Neuronal stem cell (in vitro differentiated cells): ENCODE measurements around the gene GMDS.

Experiments used
- DNase-seq: peaks from one replicate; pipeline ENCODE4 v3.0.0-alpha.2; 2013; ENCODE audit warnings: low spot score
- H2AFZ ChIP-seq: one replicate; pipeline ENCODE4 v1.6.1; 2013; ENCODE audit warnings: mild to moderate bottlenecking, low read length, inconsistent platforms
- H2AK5ac ChIP-seq: 2 replicates; pipeline ENCODE4 v1.6.1; 2013; ENCODE audit warnings: low read depth, mild to moderate bottlenecking, inconsistent platforms, low read length, moderate library complexity, mixed read lengths
- H2BK120ac ChIP-seq: 2 replicates; pipeline ENCODE4 v1.6.1; 2013; ENCODE audit warnings: low read depth, mild to moderate bottlenecking, inconsistent platforms, low read length, moderate library complexity, mixed read lengths
- H2BK12ac ChIP-seq: one replicate; pipeline ENCODE4 v1.6.1; 2013; ENCODE audit warnings: low read length, inconsistent platforms
- H2BK15ac ChIP-seq: 2 replicates; pipeline ENCODE4 v1.6.1; 2013; ENCODE audit warnings: mild to moderate bottlenecking, low read length, inconsistent platforms, mixed read lengths
- H2BK5ac ChIP-seq: one replicate; pipeline ENCODE4 v1.6.1; 2013; ENCODE audit warnings: inconsistent platforms, mild to moderate bottlenecking, low read length, moderate library complexity
- H3K14ac ChIP-seq: one replicate; pipeline ENCODE4 v1.6.1; 2013; ENCODE audit warnings: low read length, inconsistent platforms
- H3K18ac ChIP-seq: 2 replicates; pipeline ENCODE4 v1.6.1; 2013; ENCODE audit warnings: low read length, inconsistent platforms
- H3K23ac ChIP-seq: 2 replicates; pipeline ENCODE4 v1.6.1; 2013; ENCODE audit warnings: low read depth, mild to moderate bottlenecking, mixed read lengths, low read length, inconsistent platforms; ENCODE audit not compliant: poor library complexity
- H3K27ac ChIP-seq: replicated peaks from 3 replicates; pipeline ENCODE4 v1.5.1; 2013; ENCODE audit warnings: low read length, inconsistent platforms
- H3K27me3 ChIP-seq, 3 experiments: 2 replicates each; pipeline ENCODE4 v1.6.1; 2013; ENCODE audit warnings: low read length in 3 of 3, mild to moderate bottlenecking in 2 of 3, inconsistent platforms in 1 of 3, low read depth in 1 of 3, mixed read lengths in 1 of 3, moderate library complexity in 1 of 3; ENCODE audit not compliant: control insufficient read depth in 3 of 3, insufficient read depth in 3 of 3
- H3K36me3 ChIP-seq, 2 donors: replicated peaks in 1 of 2; 2 replicates each; pipeline ENCODE4 v1.6.1; 2013; ENCODE audit warnings: low read length in 2 of 2; ENCODE audit not compliant: control insufficient read depth in 2 of 2, insufficient read depth in 2 of 2
- H3K4ac ChIP-seq: 2 replicates; pipeline ENCODE4 v1.6.1; 2013; ENCODE audit warnings: inconsistent platforms, mild to moderate bottlenecking, low read length, moderate library complexity
- H3K4me1 ChIP-seq, 2 donors: 1 replicate in 1 of 2; 2 replicates in 1 of 2; pipeline ENCODE4 v1.6.1; 2013; ENCODE audit warnings: low read length in 2 of 2, low read depth in 1 of 2; ENCODE audit not compliant: control insufficient read depth in 2 of 2, insufficient read depth in 1 of 2
- H3K4me2 ChIP-seq: one replicate; pipeline ENCODE4 v1.6.1; 2013; ENCODE audit warnings: mild to moderate bottlenecking, low read length, inconsistent platforms; ENCODE audit not compliant: insufficient read depth, poor library complexity, severe bottlenecking
- H3K4me3 ChIP-seq, 2 donors: 2 replicates each; pipeline ENCODE4 v1.5.1; 2013; ENCODE audit warnings: low read length in 2 of 2, mild to moderate bottlenecking in 2 of 2, inconsistent platforms in 1 of 2, moderate library complexity in 1 of 2
- H3K79me1 ChIP-seq: one replicate; pipeline ENCODE4 v1.6.1; 2013; ENCODE audit warnings: low read depth, mild to moderate bottlenecking, inconsistent platforms, low read length, moderate library complexity
- H3K9ac ChIP-seq: one replicate; pipeline ENCODE4 v1.6.1; 2013; ENCODE audit warnings: mild to moderate bottlenecking, low read depth, low read length, inconsistent platforms; ENCODE audit not compliant: poor library complexity
- H3K9me3 ChIP-seq, 2 donors: replicated peaks in 1 of 2; 2 replicates each; pipeline versions ENCODE3 to v1.6.1; 2013; ENCODE audit warnings: low read length in 2 of 2, mild to moderate bottlenecking in 2 of 2, inconsistent platforms in 1 of 2, low read depth in 1 of 2, mixed read lengths in 1 of 2, moderate library complexity in 1 of 2; ENCODE audit not compliant: control insufficient read depth in 2 of 2, insufficient read depth in 1 of 2
- H4K8ac ChIP-seq: one replicate; pipeline ENCODE4 v1.6.1; 2013; ENCODE audit warnings: low read depth, mild to moderate bottlenecking, inconsistent platforms, low read length, moderate library complexity
- H4K91ac ChIP-seq: one replicate; pipeline ENCODE4 v1.6.1; 2013; ENCODE audit warnings: low read length, low read depth, mild to moderate bottlenecking, inconsistent platforms; ENCODE audit not compliant: poor library complexity
- WGBS, 2 donors: extraction: QIAGEN DNeasy Blood & Tissue Kit; methylation state at CpG; one replicate each; pipeline ENCODE4 v1.1.7; 2013; ENCODE audit warnings: missing lambda C conversion rate in 2 of 2, mixed read lengths in 1 of 2; ENCODE audit not compliant: insufficient read length in 2 of 2, insufficient replicate concordance in 1 of 2; ENCODE audit errors: extremely low coverage in 2 of 2; 5-methylcytosine and 5-hydroxymethylcytosine counted together

Gene GMDS

DNA sequence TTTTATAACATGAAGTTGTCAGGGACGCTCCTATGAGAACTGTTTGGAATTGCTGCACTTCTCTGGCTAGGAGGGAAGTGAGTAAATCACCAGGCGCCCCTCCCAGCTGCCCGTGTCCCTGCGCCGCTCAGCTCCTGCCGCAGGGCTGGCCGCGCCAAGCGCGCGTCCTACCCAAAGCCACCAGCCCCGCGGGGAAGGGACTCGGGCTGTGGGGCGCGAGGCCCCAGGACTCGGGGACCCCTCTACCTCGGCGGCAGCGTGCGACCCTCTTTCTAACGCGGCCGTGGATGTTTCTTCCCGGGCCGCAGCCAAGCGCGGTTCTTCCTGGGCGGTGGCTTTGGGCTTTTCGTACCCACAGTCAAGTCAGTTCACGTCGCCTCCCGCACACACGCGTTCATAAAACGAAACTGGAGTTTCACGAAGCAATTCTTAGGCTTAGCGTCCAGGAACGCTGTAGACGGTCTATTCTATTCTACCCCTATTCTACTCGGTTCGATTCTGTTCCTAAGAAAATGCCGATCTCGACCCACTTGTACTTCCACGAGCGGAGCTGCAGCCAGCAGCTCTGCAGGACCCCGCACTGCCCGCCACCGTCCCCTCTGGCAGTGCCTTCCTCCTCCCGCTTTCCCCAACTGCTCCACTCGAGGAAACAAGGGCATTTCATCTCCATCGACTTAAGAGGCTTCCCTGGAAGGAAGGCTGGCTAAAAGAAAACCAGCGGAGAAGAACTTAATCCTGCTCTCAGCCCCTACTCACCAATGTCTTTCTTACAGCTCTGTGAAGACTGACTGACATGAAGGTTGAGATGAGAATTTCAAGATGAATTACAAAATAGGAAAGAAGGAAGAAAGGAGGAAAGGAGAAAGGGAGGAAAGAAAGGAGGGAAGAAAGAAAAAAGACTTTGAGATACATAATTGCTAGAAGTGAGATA is 620.3 kb downstream of the GMDS start:
- Histone ChIP-seq H4K91ac (no peak overlapping the region), H3K4me3 (peak overlapping the region in 1 of 2 donors; percentile 37), H3K36me3 (no peaks in the 10 kb centered on the region), H3K4me1 (peaks cover 2% of the 10 kb centered on the region in 2 donors), H2BK15ac (no peak overlapping the region), H2AFZ (peak overlapping the region; percentile 82), H3K4ac (no peak overlapping the region), H3K27ac (no peak overlapping the region), H2BK120ac (no peak overlapping the region), H4K8ac (no peak overlapping the region), H3K23ac (no peak overlapping the region), H3K18ac (peak overlapping the region; percentile 86), H3K9ac (no peak overlapping the region), H2BK5ac (no peak overlapping the region), H3K79me1 (no peaks in the 10 kb centered on the region), H3K14ac (no peak overlapping the region), H3K9me3 (peaks cover 0 to 9% of the 10 kb centered on the region in 2 donors), H2AK5ac (no peak overlapping the region), H3K27me3 (peaks cover 50 to 81% (median 77%) of the 10 kb centered on the region in 3 experiments), H2BK12ac (no peak overlapping the region), H3K4me2 (peak overlapping the region; percentile 41)
- no CpG with 5 or more reads among the region's 53 CpGs for WGBS, 2 donors
- DNase-seq: no peak

DNA sequence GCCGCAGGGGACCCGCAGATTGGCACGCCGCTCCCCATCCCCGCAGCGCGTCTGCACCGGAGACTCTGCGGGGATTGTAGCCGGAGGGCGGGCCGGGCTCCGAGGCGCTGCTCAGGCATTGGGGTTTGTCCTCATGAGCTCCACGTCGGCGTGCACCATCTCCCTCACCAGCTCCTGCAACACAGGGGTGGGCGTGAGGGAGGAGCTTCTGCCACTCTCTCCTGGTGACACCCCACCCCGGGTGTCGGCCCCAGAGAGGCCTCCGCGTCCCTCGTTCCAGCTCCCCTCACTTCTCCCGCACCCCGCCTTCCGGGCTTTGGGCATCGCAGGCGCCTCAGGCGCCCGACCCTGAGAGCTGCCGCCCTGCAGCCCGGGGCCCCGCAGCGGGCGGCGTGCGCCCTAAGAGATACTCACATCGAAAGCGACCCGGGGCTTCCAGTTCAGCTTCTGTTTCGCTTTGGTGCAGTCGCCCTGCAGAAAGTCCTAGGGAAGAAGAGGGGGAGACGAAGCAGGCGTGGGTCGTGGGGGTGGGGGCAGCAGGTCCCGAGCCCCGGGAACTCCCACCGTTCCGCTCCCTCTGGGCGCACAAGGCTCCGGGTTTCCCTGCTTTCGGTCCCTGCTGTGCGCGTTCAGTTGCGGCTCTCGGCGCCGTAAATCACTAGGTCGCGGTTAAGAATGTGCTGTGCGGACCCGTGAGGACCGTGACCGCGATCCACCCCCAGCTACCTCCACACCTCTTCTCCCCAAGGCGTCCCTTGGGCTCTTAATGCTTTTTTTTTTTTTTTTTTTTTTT is 621.2 kb downstream of the GMDS start:
- H2BK120ac ChIP-seq: no peak overlapping the region
- H3K4ac ChIP-seq: no peak overlapping the region
- H3K14ac ChIP-seq: no peak overlapping the region
- no peak overlapping the region for H2AK5ac ChIP-seq
- H2BK12ac ChIP-seq: no peak overlapping the region
- H3K23ac ChIP-seq: no peak overlapping the region
- peaks cover 0 to 9% of the 10 kb centered on the region in 2 donors for H3K9me3 ChIP-seq
- peaks cover 54 to 89% (median 86%) of the 10 kb centered on the region in 3 experiments for H3K27me3 ChIP-seq
- H3K79me1 ChIP-seq: no peaks in the 10 kb centered on the region
- H2AFZ ChIP-seq: peak overlapping the region; percentile 82
- peak overlapping the region; percentile 29 for H3K4me2 ChIP-seq
- no peak overlapping the region for H2BK5ac ChIP-seq
- H3K27ac ChIP-seq: no peak overlapping the region
- H3K36me3 ChIP-seq: no peaks in the 10 kb centered on the region
- H2BK15ac ChIP-seq: no peak overlapping the region
- H3K9ac ChIP-seq: no peak overlapping the region
- WGBS, 2 donors: no CpG with 5 or more reads among the region's 66 CpGs
- H4K8ac ChIP-seq: no peak overlapping the region
- H3K4me3 ChIP-seq: peak overlapping the region; percentile 7 to 37
- peaks cover 2% of the 10 kb centered on the region in 2 donors for H3K4me1 ChIP-seq
- H4K91ac ChIP-seq: no peak overlapping the region
- peak overlapping the region; percentile 61 for H3K18ac ChIP-seq
- no peak for DNase-seq

DNA sequence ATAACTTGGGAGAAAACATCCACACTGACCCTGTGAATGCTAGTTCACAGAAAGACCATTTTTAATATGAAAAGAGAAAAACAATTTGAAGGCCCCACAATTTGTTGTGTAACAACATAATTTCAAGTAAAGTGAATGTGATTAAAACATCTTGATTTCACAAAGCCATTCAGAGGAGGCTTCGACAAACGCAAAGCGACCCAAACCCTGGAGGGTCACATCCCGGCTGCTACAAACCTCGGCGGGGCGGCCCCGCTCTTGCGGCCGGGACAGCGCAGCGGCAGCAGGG is 621.7 kb downstream of the GMDS start:
- Histone ChIP-seq H2BK5ac (no peak overlapping the region), H3K79me1 (no peaks in the 10 kb centered on the region), H3K4me2 (no peak overlapping the region), H3K36me3 (no peaks in the 10 kb centered on the region), H3K23ac (no peak overlapping the region), H2AK5ac (no peak overlapping the region), H2BK12ac (no peak overlapping the region), H4K91ac (no peak overlapping the region), H3K9me3 (peaks cover 0 to 9% of the 10 kb centered on the region in 2 donors), H2AFZ (peak overlapping the region; percentile 82), H2BK120ac (no peak overlapping the region), H3K9ac (no peak overlapping the region), H3K27ac (no peak overlapping the region), H3K4ac (no peak overlapping the region), H4K8ac (no peak overlapping the region), H3K4me3 (no peak overlapping the region), H2BK15ac (no peak overlapping the region), H3K14ac (no peak overlapping the region), H3K18ac (peak overlapping the region; percentile 61), H3K4me1 (peaks cover 2% of the 10 kb centered on the region in 2 donors), H3K27me3 (peaks cover 59 to 95% (median 91%) of the 10 kb centered on the region in 3 experiments)
- no peak for DNase-seq
- WGBS, 2 donors: no CpG with 5 or more reads among the region's 12 CpGs
